GM19372 (cell line): ENCODE measurements around the gene DCC.
"Not testable (repeated sequence)": the region's sequence is repeated elsewhere in the genome, so short reads cannot be mapped to it uniquely, and the experiment has no call there.

Experiments used
- ATAC-seq: cut with Tn5 transposase; IDR thresholded peaks from one replicate; pipeline ENCODE4 v1.9.1; 2021; ENCODE audit warnings: mild to moderate bottlenecking, low read depth, moderate library complexity; ENCODE audit not compliant: unreplicated experiment

The DCC gene

GRCh38 chr18:53443336-53443735 lies 1103.3 kb downstream of the DCC start:
- ATAC-seq, result no peak

- ATAC-seq, result no peak
Measured at GRCh38 chr18:53443831-53444230, 1103.8 kb downstream of the DCC start.

GRCh38 chr18:53451902-53452301 lies 1111.9 kb downstream of the DCC start:
- ATAC-seq, result no peak

- ATAC-seq, result no peak
Measured at GRCh38 chr18:53457068-53457467, 1117.1 kb downstream of the DCC start.

GRCh38 chr18:53458268-53458667 lies 1118.3 kb downstream of the DCC start:
- no peak for ATAC-seq

GRCh38 chr18:53458944-53459580 lies 1119.1 kb downstream of the DCC start:
- no peak for ATAC-seq

- no peak for ATAC-seq
Measured at GRCh38 chr18:53467756-53468155, 1127.8 kb downstream of the DCC start.

GRCh38 chr18:53468173-53468572 lies 1128.2 kb downstream of the DCC start:
- ATAC-seq, result not testable (repeated sequence)

- no peak for ATAC-seq
Measured at GRCh38 chr18:53472546-53472945, 1132.5 kb downstream of the DCC start.

GRCh38 chr18:53478155-53478554 lies 1138.2 kb downstream of the DCC start:
- ATAC-seq, result no peak

GRCh38 chr18:53486296-53486695 lies 1146.3 kb downstream of the DCC start:
- ATAC-seq, result no peak

GRCh38 chr18:53489266-53489665 lies 1149.3 kb downstream of the DCC start:
- ATAC-seq, result no peak

GRCh38 chr18:53490019-53490418 lies 1150.0 kb downstream of the DCC start:
- no peak for ATAC-seq

GRCh38 chr18:53496028-53496427 lies 1156.0 kb downstream of the DCC start:
- ATAC-seq, result no peak

- no peak for ATAC-seq
Measured at GRCh38 chr18:53503914-53504441, 1164.0 kb downstream of the DCC start.

- ATAC-seq, result no peak
Measured at GRCh38 chr18:53508529-53508928, 1168.5 kb downstream of the DCC start.

GRCh38 chr18:53509886-53510285 lies 1169.9 kb downstream of the DCC start:
- no peak for ATAC-seq

- not testable (repeated sequence) for ATAC-seq
Measured at GRCh38 chr18:53511725-53512124, 1171.7 kb downstream of the DCC start.

GRCh38 chr18:53521068-53521467 lies 1181.1 kb downstream of the DCC start:
- ATAC-seq, result no peak

GRCh38 chr18:53526101-53526870 lies 1186.3 kb downstream of the DCC start:
- no peak for ATAC-seq

- ATAC-seq, result no peak
Measured at GRCh38 chr18:53527365-53527764, 1187.4 kb downstream of the DCC start.

- no peak for ATAC-seq
Measured at GRCh38 chr18:53531187-53531586, 1191.2 kb downstream of the DCC start.
